Measurements from ENCODE around the gene FICD.

FICD gene

DNA sequence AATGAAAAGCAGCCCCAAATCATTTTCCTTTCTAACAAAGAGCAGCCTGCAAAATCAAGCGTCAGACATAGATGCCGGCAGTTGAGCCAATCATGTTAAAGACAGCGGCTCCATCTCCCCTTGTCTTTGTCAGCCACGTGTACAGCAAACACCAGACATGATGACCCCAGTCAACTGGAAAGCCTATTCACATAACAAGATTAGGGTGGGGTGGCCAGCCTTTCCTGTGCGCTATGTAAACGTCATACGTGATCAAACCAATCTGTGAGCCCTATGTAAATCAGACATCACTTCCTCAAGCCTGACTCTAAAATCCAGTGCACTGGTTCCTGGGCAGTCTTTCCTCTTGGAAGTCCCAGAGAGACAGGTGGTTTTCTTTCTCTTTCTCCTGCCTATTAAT is 9.9 kb upstream of the FICD start:
- TF ChIP-seq, protein P1, sequence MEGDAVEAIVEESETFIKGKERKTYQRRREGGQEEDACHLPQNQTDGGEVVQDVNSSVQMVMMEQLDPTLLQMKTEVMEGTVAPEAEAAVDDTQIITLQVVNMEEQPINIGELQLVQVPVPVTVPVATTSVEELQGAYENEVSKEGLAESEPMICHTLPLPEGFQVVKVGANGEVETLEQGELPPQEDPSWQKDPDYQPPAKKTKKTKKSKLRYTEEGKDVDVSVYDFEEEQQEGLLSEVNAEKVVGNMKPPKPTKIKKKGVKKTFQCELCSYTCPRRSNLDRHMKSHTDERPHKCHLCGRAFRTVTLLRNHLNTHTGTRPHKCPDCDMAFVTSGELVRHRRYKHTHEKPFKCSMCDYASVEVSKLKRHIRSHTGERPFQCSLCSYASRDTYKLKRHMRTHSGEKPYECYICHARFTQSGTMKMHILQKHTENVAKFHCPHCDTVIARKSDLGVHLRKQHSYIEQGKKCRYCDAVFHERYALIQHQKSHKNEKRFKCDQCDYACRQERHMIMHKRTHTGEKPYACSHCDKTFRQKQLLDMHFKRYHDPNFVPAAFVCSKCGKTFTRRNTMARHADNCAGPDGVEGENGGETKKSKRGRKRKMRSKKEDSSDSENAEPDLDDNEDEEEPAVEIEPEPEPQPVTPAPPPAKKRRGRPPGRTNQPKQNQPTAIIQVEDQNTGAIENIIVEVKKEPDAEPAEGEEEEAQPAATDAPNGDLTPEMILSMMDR (IDR thresholded peaks at IDR 0.05; ENCODE audit: low read depth, low read length, missing control alignments), result no peak
- H3K4me3 ChIP-seq (replicated peaks; ENCODE audit: low read depth, low read length), result no peak overlapping the region
- DNase-seq (ENCODE audit: extremely low read depth, low read depth), result no peak

DNA sequence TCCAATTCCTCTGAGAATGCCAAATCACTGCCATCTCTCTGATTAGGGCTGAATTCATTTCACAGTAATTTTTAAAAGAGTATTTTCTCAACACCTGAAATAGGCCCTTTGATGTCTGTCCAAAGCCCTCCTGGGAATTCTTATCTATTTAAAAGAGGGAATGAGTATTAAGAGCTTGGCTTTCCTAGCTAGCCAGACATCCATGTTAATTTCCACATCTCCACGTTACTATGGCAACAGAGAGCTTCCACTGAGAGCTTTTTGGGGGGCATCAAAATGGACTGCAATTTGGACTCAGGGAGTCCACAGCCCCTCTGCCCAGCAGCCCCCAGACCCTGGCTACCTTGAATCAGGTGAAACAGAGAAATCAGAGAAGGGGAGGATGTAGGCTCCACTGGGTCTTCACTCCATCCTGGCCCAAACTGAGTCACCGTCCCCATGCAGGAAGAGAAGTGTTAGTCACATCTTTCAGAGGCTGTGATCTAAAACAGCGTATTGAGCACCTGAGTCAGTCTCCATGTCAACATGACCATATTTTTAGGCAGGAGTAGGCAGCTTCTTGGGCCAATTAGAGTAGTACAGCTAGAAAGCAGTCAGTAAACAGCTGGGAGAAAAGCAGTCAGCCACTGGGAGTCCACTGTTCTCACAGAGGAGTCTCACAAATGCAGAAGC is 7.0 kb upstream of the FICD start:
- no peak overlapping the region for H3K4me3 ChIP-seq (replicated peaks; ENCODE audit: low read depth, low read length)
- TF ChIP-seq, protein P1 (IDR thresholded peaks at IDR 0.05; ENCODE audit: low read depth, low read length, missing control alignments), result no peak
- DNase-seq (ENCODE audit: extremely low read depth, low read depth), result no peak

DNA sequence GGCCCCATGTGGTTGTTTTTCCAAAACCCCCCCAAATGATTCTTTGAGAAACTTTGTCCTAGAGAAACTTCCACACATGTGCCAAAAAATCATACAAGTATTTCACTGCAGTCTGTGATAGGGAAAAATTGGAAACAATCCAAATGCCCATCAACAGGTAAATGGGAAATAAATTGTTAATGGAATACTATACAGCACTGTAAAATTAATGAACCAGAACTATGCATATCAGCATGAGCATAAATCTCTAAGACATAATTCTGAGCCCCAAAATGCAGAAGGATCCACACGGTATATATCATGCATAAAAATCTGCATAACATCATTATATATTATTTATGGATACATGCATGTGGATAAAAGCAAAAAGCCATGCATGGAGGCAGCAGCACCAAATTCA is 5.3 kb upstream of the FICD start:
- H3K4me3 ChIP-seq (replicated peaks; ENCODE audit: low read depth, low read length), result no peak overlapping the region
- TF ChIP-seq, protein P1 (IDR thresholded peaks at IDR 0.05; ENCODE audit: low read depth, low read length, missing control alignments), result no peak
- DNase-seq (ENCODE audit: extremely low read depth, low read depth), result no peak

DNA sequence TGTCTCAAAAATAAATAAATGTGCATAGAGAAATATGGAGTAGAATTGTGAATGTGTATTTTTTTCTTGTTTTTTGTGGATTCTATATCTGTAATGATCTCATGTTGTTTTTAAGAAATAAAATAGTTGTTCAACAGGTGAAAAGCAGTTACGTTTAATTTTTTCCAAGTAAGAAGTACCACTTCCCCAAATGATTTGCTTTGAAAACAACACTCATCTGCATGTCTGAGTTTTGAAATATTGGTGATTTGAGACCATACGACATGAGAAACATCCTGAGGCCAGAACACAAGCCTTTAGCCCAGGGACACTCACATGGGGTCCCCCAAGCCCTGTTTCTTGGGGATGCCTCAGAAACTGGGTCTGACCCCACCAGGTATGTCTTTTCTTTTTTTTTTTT is 4.2 kb upstream of the FICD start:
- no peak for DNase-seq (ENCODE audit: extremely low read depth, low read depth)
- TF ChIP-seq, protein P1 (IDR thresholded peaks at IDR 0.05; ENCODE audit: low read depth, low read length, missing control alignments), result no peak
- H3K4me3 ChIP-seq (replicated peaks; ENCODE audit: low read depth, low read length), result no peak overlapping the region

DNA sequence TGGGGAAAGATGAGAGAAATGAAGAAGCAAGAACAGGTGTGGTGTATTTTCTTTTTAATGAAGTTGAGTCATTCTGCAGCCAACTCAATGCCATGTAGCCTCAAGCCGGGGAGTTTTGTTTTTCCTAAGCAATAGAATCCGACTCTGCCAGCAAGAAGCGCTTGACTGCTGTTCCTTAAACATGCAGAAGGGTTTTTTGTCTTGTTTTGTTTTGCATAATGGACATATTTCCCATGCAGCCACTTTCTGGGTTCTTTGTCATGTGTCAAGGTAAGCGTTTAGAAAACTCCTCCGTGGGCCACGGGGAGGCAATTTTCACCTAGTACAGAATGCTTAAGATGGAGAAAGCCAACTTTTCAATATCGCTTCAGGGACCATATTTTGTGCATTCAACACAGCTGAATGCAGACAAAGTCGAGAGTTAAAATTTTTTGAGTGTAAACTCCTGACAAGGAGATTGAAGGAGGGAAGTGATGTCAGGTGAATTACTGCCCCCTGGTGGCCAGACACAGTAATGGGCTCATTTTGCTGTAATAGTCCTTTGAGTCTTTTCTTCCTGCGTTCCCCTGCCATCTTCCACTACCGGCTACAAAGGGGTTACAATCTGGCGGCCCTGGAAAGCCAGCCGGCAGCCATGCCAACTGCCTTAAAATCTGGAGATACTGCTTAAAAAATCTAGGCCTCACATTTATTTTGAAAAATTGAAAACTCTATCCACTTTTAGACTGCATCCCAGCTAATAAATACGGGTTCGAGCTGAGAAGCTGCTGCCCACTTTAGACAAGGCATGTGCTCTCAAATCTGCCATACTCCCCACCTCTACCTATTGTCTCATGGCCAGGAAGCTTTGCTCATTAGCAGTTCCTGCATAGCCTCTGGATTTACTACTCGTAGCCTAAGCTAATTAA is 3.2 kb upstream of the FICD start:
- H3K4me3 ChIP-seq (replicated peaks; ENCODE audit: low read depth, low read length), result no peak overlapping the region
- TF ChIP-seq, protein P1 (IDR thresholded peaks at IDR 0.05; ENCODE audit: low read depth, low read length, missing control alignments), result peak; percentile 89
- peak; percentile 65 for DNase-seq (ENCODE audit: extremely low read depth, low read depth)

DNA sequence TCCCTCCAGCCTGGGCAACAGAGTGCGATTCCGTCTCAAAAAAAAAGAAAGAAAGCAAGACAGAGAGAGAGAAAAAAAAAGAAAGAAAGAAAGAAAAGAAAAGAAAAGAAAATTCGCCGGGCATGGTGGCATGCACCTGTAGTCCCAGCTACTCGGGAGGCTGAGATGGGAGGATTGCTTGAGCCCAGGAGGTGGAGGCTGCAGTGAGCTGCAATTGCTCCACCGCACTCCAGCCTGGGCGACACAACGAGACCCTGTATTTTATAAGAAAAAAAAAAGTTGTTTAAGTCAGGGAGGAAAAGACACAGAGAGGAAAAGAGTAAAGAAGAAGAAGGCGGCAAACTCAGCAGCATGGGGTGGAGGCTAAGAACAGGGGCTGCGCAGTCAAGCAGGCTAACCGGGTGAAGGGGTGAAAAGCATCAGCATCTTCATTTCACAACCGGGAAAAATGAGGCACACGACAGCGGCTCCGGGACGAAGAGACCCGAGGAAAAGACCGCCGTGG is 557 bp upstream of the FICD start:
- TF ChIP-seq, protein P1 (IDR thresholded peaks at IDR 0.05; ENCODE audit: low read depth, low read length, missing control alignments), result no peak
- no peak for DNase-seq (ENCODE audit: extremely low read depth, low read depth)
- peak overlapping the region; percentile 76 for H3K4me3 ChIP-seq (replicated peaks; ENCODE audit: low read depth, low read length)
